IMR-90 (cell line): ENCODE data around the gene CFAP69. TPM values are rescaled to one million over a fixed set of nuclear protein-coding genes. Genes with fewer than 3 reads are reported as not detected.

ENCODE experiments used
- ATAC-seq: fragments of 200-7000 bp; cut with Tn5 transposase; 2 replicates; pipeline ENCODE4 v1.9.1; 2020; ENCODE audit warnings: low read depth, mild to moderate bottlenecking, moderate library complexity
- BruUV-seq: library from RNA; stranded (reverse); fragments of 400-500 nt; replicated peaks from 2 replicates; lab custom pipeline; 2021; lab: Mats Ljungman, UMichigan
- CTCF ChIA-PET: fragments of 300-600 bp; formaldehyde crosslinking; extraction: SDS; loops from one replicate; lab custom pipeline; 2021; ENCODE audit warnings: antibody characterized with exemption; lab: Yijun Ruan, JAX
- POLR2A ChIA-PET: fragments of 300-600 bp; sonication (Branson Sonifier 250); formaldehyde crosslinking; loops from one replicate; lab custom pipeline; 2022; ENCODE audit warnings: antibody characterized with exemption; ENCODE audit not compliant: unreplicated experiment; lab: Charles Lee
- DNase-seq: peaks from one replicate; pipeline ENCODE4 v3.0.0; 2013
- H2AFZ ChIP-seq: replicated peaks from 2 replicates; pipeline ENCODE3; 2013; ENCODE audit warnings: low read length, mild to moderate bottlenecking; ENCODE audit not compliant: poor library complexity
- H2AK5ac ChIP-seq: 2 replicates; pipeline ENCODE4 v1.6.1; 2013; ENCODE audit warnings: low read depth, low read length, inconsistent platforms
- H2AK9ac ChIP-seq: replicated peaks from 2 replicates; pipeline ENCODE3; 2013; ENCODE audit warnings: mild to moderate bottlenecking, low read depth, low read length, moderate library complexity; ENCODE audit not compliant: poor library complexity
- H2BK120ac ChIP-seq: 2 replicates; pipeline ENCODE4 v1.6.1; 2013; ENCODE audit warnings: low read depth, low read length, inconsistent platforms
- H2BK15ac ChIP-seq: 3 replicates; pipeline ENCODE4 v1.6.1; 2013; ENCODE audit warnings: low read depth, low read length, inconsistent platforms
- H2BK20ac ChIP-seq: 2 replicates; pipeline ENCODE4 v1.6.1; 2013; ENCODE audit warnings: low read depth, mild to moderate bottlenecking, inconsistent platforms, low read length, moderate library complexity
- H2BK5ac ChIP-seq: 2 replicates; pipeline ENCODE4 v1.6.1; 2013; ENCODE audit warnings: mild to moderate bottlenecking, low read depth, low read length, inconsistent platforms; ENCODE audit not compliant: poor library complexity, severe bottlenecking
- H3K14ac ChIP-seq: replicated peaks from 2 replicates; pipeline ENCODE4 v1.6.1; 2013; ENCODE audit warnings: low read depth, low read length, inconsistent platforms
- H3K18ac ChIP-seq: 2 replicates; pipeline ENCODE4 v1.6.1; 2013; ENCODE audit warnings: low read depth, low read length, control low read depth
- H3K23ac ChIP-seq: 2 replicates; pipeline ENCODE4 v1.6.1; 2013; ENCODE audit warnings: low read depth, low read length, inconsistent platforms
- H3K27ac ChIP-seq: 2 replicates; pipeline ENCODE4 v1.5.1; 2013; ENCODE audit warnings: mild to moderate bottlenecking, control low read depth, low read length; ENCODE audit not compliant: insufficient read depth
- H3K27me3 ChIP-seq: 2 replicates; pipeline ENCODE4 v1.6.1; 2013; ENCODE audit warnings: low read length; ENCODE audit not compliant: control insufficient read depth, insufficient read depth
- H3K36me3 ChIP-seq: 2 replicates; pipeline ENCODE4 v1.6.1; 2013; ENCODE audit warnings: low read length, mixed read lengths; ENCODE audit not compliant: control insufficient read depth, insufficient read depth
- H3K4ac ChIP-seq: 2 replicates; pipeline ENCODE4 v1.6.1; 2013; ENCODE audit warnings: low read depth, low read length, inconsistent platforms
- H3K4me1 ChIP-seq: 2 replicates; pipeline ENCODE4 v1.6.1; 2013; ENCODE audit warnings: low read length, mixed read lengths; ENCODE audit not compliant: control insufficient read depth, insufficient read depth
- H3K4me2 ChIP-seq: 2 replicates; pipeline ENCODE4 v1.6.1; 2013; ENCODE audit warnings: low read depth, mild to moderate bottlenecking, control low read depth, low read length, moderate library complexity
- H3K4me3 ChIP-seq: 2 replicates; pipeline ENCODE4 v1.5.1; 2013; ENCODE audit warnings: low read depth, mild to moderate bottlenecking, control low read depth, low read length, moderate library complexity; ENCODE audit not compliant: insufficient read depth
- H3K56ac ChIP-seq: 2 replicates; pipeline ENCODE4 v1.6.1; 2013; ENCODE audit warnings: low read length, inconsistent platforms; ENCODE audit not compliant: insufficient read depth; ENCODE audit errors: extremely low read depth
- H3K79me1 ChIP-seq, 2 experiments: 2 replicates each; pipeline ENCODE4 v1.6.1; 2013; ENCODE audit warnings: low read length in 2 of 2, inconsistent platforms in 1 of 2, low read depth in 1 of 2
- H3K9ac ChIP-seq: 2 replicates; pipeline ENCODE4 v1.6.1; 2013; ENCODE audit warnings: low read depth, low read length, control low read depth
- H3K9me1 ChIP-seq: 2 replicates; pipeline ENCODE4 v1.6.1; 2013; ENCODE audit warnings: low read length, inconsistent platforms; ENCODE audit not compliant: insufficient read depth
- H3K9me3 ChIP-seq: 2 replicates; pipeline ENCODE4 v1.6.1; 2013; ENCODE audit warnings: low read length; ENCODE audit not compliant: control insufficient read depth, insufficient read depth
- H4K20me1 ChIP-seq: 2 replicates; pipeline ENCODE4 v1.6.1; 2013; ENCODE audit warnings: low read length, inconsistent platforms; ENCODE audit not compliant: insufficient read depth
- H4K5ac ChIP-seq: 2 replicates; pipeline ENCODE4 v1.6.1; 2013; ENCODE audit warnings: mild to moderate bottlenecking, low read depth, low read length, control low read depth
- H4K8ac ChIP-seq, 2 experiments: 2 replicates each; pipeline ENCODE4 v1.6.1; 2013; ENCODE audit warnings: low read depth in 2 of 2, low read length in 2 of 2, control low read depth in 1 of 2, inconsistent platforms in 1 of 2
- H4K91ac ChIP-seq: 2 replicates; pipeline ENCODE4 v1.6.1; 2013; ENCODE audit warnings: low read depth, low read length, inconsistent platforms; ENCODE audit not compliant: insufficient read depth
- BHLHE40 ChIP-seq: fragments of 150-350 bp; IDR thresholded peaks from 2 replicates; pipeline ENCODE4 v1.6.1; 2016; ENCODE audit warnings: mild to moderate bottlenecking, low read depth, low read length
- CEBPB ChIP-seq: IDR thresholded peaks from 2 replicates; pipeline ENCODE4 v1.6.1; 2012; ENCODE audit warnings: low read depth, low read length, improper control_type of control experiment
- FOS ChIP-seq: fragments of 150-350 bp; IDR thresholded peaks from 2 replicates; pipeline ENCODE4 v1.6.1; 2016; ENCODE audit warnings: low read depth, low read length
- MAFK ChIP-seq: IDR thresholded peaks from 2 replicates; pipeline ENCODE4 v1.6.1; 2012; ENCODE audit warnings: low read depth, low read length, improper control_type of control experiment
- MAZ ChIP-seq: IDR thresholded peaks from 2 replicates; pipeline ENCODE4 v1.6.1; 2012; ENCODE audit warnings: low read depth, mild to moderate bottlenecking, low read length, improper control_type of control experiment, moderate library complexity, borderline replicate concordance
- MXI1 ChIP-seq: IDR thresholded peaks from 2 replicates; pipeline ENCODE4 v1.6.1; 2012; ENCODE audit warnings: low read depth, mild to moderate bottlenecking, low read length, moderate library complexity, borderline replicate concordance
- NFE2L2 ChIP-seq: fragments of 150-350 bp; IDR thresholded peaks from 2 replicates; pipeline ENCODE4 v1.6.1; 2016; ENCODE audit warnings: low read depth, mild to moderate bottlenecking, low read length
- POLR2A ChIP-seq: IDR thresholded peaks from 2 replicates; pipeline ENCODE4 v1.6.1; 2012; ENCODE audit warnings: mild to moderate bottlenecking, low read depth, low read length
- RAD21 ChIP-seq: IDR thresholded peaks from 2 replicates; pipeline ENCODE4 v1.6.1; 2012; ENCODE audit warnings: low read length, improper control_type of control experiment
- RCOR1 ChIP-seq: IDR thresholded peaks from 2 replicates; pipeline ENCODE4 v1.6.1; 2012; ENCODE audit warnings: mild to moderate bottlenecking, low read length, improper control_type of control experiment; ENCODE audit not compliant: insufficient replicate concordance
- RFX5 ChIP-seq: IDR thresholded peaks from 2 replicates; pipeline ENCODE4 v1.8.0; 2012; ENCODE audit warnings: low read depth, mild to moderate bottlenecking, low read length, moderate library complexity
- SMC3 ChIP-seq: fragments of 150-350 bp; IDR thresholded peaks from 2 replicates; pipeline ENCODE4 v1.6.1; 2016; ENCODE audit warnings: low read depth, mild to moderate bottlenecking, antibody characterized with exemption, low read length, moderate library complexity
- WGBS, 2 experiments: methylation state at CpG; one replicate each; pipeline versions ENCODE4 v1.1.5 to v1.1.7; 2013; ENCODE audit warnings: missing lambda C conversion rate in 2 of 2; ENCODE audit not compliant: insufficient read length in 1 of 2; ENCODE audit errors: extremely low coverage in 2 of 2; 5-methylcytosine and 5-hydroxymethylcytosine counted together
- dilution Hi-C: fragments of 300-500 bp; cut with HindIII; formaldehyde crosslinking; loops from one replicate; pipeline ENCODE4 v1.14.3; 2018; ENCODE audit warnings: low sequenced_read_pairs; ENCODE audit not compliant: unreplicated experiment
- in situ Hi-C: fragments of 300-500 bp; cut with MboI; formaldehyde crosslinking; loops from 3 replicates; pipeline ENCODE4 v1.14.3; 2019; ENCODE audit warnings: low sequenced_read_pairs, inconsistent platforms, mixed read lengths
- intact Hi-C: fragments of 100-400 bp; cut with micrococcal nuclease; formaldehyde crosslinking; loops from 2 replicates; pipeline ENCODE4 v1.10.0; 2022
- polyA plus RNA-seq, 3 experiments: library from polyadenylated mRNA; depleted of rRNA; stranded (reverse); fragments of >200 nt; gene quantifications; 2 replicates each; pipeline ENCODE4 v1.2.3, GENCODE V29; 2012; ENCODE audit warnings: low replicate concordance in 1 of 3
- total RNA-seq: library from RNA; depleted of rRNA; stranded (reverse); fragments of >200 nt; gene quantifications from 2 replicates; pipeline ENCODE4 v1.2.3, GENCODE V29; 2012
- TF ChIP-seq, protein P1 (sequence below): conservative IDR thresholded peaks from 2 replicates; pipeline ENCODE4 v1.5.1; 2012; ENCODE audit warnings: mild to moderate bottlenecking, low read depth, low read length, improper control_type of control experiment
- TF ChIP-seq, protein P2 (sequence below): fragments of 150-350 bp; IDR thresholded peaks from 2 replicates; pipeline ENCODE4 v1.6.1; 2016; ENCODE audit warnings: low read depth, mild to moderate bottlenecking, low read length, moderate library complexity, borderline replicate concordance

CFAP69 gene
- total and polyA plus RNA-seq, 2 of the 4 experiments (the other 2 are of a cell fraction) = 0.72 to 0.86 TPM

DNA sequence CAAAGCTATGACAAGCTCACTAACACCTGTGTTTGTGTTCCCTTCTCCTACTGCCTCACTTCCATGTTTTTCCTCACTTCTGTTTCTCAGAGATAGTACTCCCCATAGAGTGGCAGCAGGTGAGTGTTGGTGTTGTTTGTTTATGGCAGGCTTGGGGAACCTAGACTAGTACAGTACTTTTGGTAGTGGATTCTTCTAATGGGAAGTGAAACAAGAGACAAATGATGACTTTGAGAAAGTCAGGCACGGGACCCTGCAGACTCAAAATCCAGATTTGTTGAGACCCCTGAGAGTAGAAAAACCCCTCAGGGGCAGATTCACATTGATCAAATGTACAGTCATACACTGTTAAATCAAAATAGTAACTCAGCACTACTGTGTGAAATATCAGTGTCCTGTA, 6.4 kb upstream of the CFAP69 start:
- dilution Hi-C loops = no loop called here
- no peak overlapping the region for H3K4me2 ChIP-seq
- POLR2A ChIA-PET = no interaction called here

More for the DNA sequence above, 6.4 kb upstream of the CFAP69 start:
- Histone ChIP-seq H3K4ac (no peak overlapping the region), H2BK120ac (no peak overlapping the region), H3K56ac (no peak overlapping the region), H4K5ac (no peak overlapping the region), H4K20me1 (no peaks in the 10 kb centered on the region), H2AK5ac (no peak overlapping the region), H3K14ac (no peak overlapping the region), H3K18ac (no peak overlapping the region), H3K9ac (no peak overlapping the region), H3K4me3 (no peak overlapping the region), H3K36me3 (no peaks in the 10 kb centered on the region), H3K9me1 (no peaks in the 10 kb centered on the region), H2BK20ac (no peak overlapping the region), H2AK9ac (no peak overlapping the region), H3K4me1 (no peaks in the 10 kb centered on the region), H4K91ac (no peak overlapping the region), H3K23ac (no peak overlapping the region), H3K9me3 (no peaks in the 10 kb centered on the region), H2BK5ac (no peak overlapping the region), H2BK15ac (no peak overlapping the region), H3K27ac (no peak overlapping the region), H3K27me3 (no peaks in the 10 kb centered on the region; the same call in 1 of the 2 replicates), H3K79me1 (no peaks in the 10 kb centered on the region), H2AFZ (no peak overlapping the region), H4K8ac (no peak overlapping the region)
- DNase-seq (no peak), ATAC-seq (no peak)
- intact Hi-C loops = no loop called here
- TF ChIP-seq MAZ (no peak), NFE2L2 (no peak), BHLHE40 (no peak), CEBPB (no peak), FOS (no peak), POLR2A (no peak), RFX5 (no peak), SMC3 (no peak), MAFK (no peak), MXI1 (no peak), RAD21 (no peak), RCOR1 (no peak)
- TF ChIP-seq, protein P1, sequence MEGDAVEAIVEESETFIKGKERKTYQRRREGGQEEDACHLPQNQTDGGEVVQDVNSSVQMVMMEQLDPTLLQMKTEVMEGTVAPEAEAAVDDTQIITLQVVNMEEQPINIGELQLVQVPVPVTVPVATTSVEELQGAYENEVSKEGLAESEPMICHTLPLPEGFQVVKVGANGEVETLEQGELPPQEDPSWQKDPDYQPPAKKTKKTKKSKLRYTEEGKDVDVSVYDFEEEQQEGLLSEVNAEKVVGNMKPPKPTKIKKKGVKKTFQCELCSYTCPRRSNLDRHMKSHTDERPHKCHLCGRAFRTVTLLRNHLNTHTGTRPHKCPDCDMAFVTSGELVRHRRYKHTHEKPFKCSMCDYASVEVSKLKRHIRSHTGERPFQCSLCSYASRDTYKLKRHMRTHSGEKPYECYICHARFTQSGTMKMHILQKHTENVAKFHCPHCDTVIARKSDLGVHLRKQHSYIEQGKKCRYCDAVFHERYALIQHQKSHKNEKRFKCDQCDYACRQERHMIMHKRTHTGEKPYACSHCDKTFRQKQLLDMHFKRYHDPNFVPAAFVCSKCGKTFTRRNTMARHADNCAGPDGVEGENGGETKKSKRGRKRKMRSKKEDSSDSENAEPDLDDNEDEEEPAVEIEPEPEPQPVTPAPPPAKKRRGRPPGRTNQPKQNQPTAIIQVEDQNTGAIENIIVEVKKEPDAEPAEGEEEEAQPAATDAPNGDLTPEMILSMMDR = no peak
- TF ChIP-seq, protein P2, sequence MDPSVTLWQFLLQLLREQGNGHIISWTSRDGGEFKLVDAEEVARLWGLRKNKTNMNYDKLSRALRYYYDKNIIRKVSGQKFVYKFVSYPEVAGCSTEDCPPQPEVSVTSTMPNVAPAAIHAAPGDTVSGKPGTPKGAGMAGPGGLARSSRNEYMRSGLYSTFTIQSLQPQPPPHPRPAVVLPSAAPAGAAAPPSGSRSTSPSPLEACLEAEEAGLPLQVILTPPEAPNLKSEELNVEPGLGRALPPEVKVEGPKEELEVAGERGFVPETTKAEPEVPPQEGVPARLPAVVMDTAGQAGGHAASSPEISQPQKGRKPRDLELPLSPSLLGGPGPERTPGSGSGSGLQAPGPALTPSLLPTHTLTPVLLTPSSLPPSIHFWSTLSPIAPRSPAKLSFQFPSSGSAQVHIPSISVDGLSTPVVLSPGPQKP = no peak
- no CpG with 5 or more reads among the region's 1 CpG for WGBS, 2 experiments
- CTCF ChIA-PET = no interaction called here
- in situ Hi-C loops = no loop called here
- no TSS peak for BruUV-seq
